GM12865 (cell line): ENCODE data around the gene SLC66A2.

ENCODE experiments used
- DNase-seq: peaks from one replicate; pipeline ENCODE4 v3.0.0; 2010; ENCODE audit warnings: low read depth
- H3K4me3 ChIP-seq: 2 replicates; pipeline ENCODE4 v1.5.1; 2011; ENCODE audit warnings: mild to moderate bottlenecking, low read depth, low read length, control low read depth
- CTCF ChIP-seq: IDR thresholded peaks from 2 replicates; pipeline ENCODE4 v1.5.1; 2011; ENCODE audit warnings: low read length, control low read depth, low read depth, inconsistent platforms; ENCODE audit not compliant: insufficient read depth; ENCODE audit errors: missing control alignments

Gene SLC66A2

DNA sequence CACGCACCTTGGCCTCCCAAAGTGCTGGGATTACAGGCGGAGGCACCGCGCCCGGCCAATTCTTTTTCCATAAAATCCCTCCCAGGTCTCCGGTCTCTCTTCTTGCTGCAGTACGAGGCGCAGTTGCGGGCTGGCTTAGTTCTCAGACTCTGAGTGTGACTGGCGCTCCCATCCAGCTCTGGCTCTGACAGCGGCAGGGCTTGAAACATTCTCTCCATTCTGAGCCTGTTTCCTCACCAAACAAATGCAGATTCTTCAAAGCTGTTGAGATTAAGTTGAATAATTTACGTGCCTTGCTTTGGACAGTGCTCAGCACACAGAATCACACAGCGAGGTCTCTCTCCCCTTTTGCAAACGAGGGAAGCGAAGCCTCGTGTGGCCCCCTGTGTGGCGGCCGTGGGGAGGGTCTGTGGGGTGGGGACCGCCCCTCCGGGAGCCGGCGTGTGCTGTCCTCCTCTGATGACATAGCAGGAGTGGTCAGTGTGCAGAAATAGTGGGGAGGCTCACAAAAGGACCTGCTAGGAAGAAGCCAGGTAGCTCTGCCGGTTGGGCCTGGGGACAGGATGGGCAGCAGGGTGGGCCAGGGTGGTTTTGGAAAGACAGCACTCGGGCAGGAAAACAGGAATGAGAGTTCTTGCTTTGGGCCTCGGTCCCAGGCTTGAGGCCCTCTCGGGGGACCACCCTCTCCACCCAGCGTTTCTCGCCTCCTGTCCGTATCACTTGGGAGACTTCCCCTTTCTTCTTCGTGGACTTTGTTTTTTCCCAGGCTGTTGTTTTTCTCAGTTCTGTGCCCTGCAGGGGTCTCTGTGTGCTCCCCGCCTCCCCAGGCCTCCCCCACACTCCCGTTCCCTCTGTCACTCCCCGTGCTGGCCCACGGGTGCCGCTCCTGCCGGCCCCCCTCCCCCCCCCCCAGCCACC lies 78.7 kb downstream of the SLC66A2 start:
- no peak for TF ChIP-seq CTCF
- H3K4me3 ChIP-seq: no peak overlapping the region
- DNase-seq: no peak

DNA sequence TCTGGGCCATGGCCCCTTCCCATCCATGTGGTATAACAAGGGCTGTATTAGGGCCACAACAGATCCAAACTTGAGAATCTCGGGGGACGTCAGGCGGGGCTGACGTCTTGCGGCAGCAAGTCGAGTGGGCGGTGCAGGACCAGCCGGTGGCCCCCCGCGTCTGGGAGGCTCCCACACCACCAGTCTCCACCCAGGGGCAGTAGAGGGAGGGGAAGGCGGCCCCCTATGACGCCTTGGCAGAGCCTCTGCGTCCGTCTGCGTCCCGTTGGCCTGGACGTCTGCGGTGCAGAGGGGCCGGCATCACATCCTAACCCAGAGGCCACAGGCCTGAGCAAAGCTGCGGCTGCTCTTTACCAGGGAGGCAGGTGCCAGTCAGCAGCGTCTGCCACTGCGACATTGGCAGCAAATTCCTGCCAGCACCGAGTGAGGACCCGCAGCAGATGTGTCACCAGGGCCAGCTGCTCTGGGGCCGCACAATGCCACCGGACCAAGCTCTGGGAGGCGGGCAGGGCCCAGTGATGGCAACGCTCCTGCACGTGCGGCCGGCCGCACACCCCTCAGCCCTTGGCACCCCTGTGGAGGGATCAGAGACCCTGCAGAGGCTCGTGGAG lies 79.9 kb downstream of the SLC66A2 start:
- H3K4me3 ChIP-seq: no peak overlapping the region
- no peak for TF ChIP-seq CTCF
- no peak for DNase-seq

GRCh38 chr18:79871026-79871390 lies 80.4 kb downstream of the SLC66A2 start:
- no peak for TF ChIP-seq CTCF
- no peak overlapping the region for H3K4me3 ChIP-seq
- DNase-seq: no peak

DNA sequence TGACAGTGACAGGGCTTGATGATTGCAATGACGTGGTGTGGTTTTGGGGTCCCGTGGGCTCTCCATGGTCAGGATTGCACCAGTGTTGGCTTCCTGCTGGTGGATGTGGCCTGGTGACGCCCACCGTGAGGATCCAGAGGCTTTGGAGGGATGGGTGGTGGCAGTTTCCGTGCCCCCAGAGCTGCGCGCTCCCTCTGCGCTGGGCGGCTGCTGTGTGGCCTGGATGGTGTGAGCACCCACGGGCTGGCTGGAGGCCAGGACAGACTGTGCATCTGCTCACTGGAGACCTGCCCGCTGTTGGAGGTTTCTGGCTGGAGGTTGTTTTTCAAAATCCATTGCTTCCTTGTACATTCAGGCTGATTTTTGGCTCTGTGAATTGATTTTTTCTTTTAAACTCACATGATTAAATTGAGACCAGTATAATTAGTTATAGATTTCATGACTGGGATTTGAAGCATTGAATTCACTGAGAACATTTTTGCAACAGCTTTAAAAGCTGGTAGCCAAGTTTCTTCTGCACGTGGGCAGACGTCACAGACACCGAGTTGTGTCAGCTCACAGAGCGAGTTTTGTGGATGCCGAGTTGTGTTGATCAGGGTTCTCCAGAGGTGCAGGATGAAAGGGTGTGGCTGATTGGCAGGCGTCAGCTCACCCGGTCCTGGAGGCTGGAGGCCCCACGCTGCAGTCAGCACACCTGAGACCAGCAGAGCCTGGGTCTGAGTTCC lies 81.0 kb downstream of the SLC66A2 start:
- H3K4me3 ChIP-seq: no peak overlapping the region
- TF ChIP-seq CTCF: no peak
- DNase-seq: no peak

DNA sequence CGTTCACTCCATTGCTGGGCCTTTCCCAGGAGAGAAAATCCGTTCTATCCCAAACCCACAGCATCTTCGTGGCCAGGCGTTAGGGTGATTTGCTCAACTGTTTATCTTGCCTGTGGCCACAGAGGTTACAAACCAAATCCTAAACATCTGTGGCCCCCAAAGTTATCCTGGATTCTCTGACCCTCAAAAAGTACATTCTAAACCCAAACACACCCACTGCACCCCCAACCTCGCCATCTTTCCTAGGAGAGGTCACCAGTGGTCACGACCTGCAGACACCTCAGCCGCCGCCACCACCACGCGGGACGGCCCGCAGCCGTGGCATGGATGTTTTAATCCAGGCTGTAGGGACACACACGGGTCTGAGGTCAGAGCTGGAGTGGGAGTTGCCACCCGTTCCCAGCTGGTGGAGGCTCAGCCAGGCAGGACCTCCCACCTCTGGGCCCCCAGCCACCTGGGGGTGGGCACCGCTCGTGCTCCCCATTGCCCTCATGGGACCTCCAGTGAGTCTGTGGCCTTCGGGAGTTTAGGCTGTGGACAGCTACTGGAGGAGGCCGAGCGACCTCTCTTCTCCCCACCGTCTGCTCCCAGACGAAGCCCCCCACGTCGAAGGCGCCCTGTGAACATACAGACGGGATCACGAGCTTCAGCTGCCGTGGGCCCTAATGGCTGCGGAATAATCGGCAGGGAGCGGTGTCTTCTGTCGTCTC lies 81.7 kb downstream of the SLC66A2 start:
- no peak for DNase-seq
- H3K4me3 ChIP-seq: no peak overlapping the region
- TF ChIP-seq CTCF: no peak

DNA sequence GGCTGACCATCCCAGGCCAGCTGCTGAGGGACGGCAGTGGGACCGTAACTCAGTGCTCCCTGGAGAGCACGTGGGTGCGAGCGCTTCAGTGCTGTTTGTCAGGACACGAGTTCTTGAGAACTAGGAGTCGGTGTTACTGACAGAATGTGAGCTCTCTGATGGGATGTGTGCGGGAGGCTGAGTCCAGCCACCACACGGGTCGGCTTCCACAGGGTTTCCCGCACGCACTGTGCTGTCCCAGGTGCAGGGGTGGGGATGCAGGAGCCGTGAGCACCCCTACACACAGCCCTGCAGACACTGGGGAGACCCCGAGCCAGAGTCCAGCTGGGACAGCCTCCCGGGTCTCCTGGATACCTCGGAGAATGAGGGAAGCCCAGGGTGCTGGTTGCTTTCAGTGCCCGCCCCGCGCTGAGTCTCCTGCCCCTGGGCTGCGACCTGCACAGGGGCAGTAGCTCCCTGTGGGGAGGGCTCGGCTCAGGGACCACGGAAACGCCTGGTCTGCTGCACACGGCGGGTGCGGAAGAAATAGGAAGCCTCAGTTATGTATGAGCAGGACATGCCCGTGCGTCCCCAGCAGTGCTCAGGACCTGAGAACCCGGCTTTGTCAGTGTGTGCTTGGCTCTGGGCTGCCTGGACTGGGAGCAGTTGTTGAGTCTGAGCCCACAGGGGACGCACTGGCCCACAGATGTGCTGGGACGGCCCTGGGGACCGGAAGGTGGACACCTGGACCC lies 82.5 kb downstream of the SLC66A2 start:
- no peak for TF ChIP-seq CTCF
- no peak overlapping the region for H3K4me3 ChIP-seq
- no peak for DNase-seq
